Endodermal cell (in vitro differentiated cells): Measurements from ENCODE around the gene RNF11. TPM values are rescaled to one million over a fixed set of nuclear protein-coding genes. Genes with fewer than 3 reads are reported as not detected.

ENCODE experiments used
- DNase-seq: peaks from one replicate; pipeline ENCODE4 v3.0.0-alpha.2; 2017
- H3K27ac ChIP-seq: 2 replicates; pipeline ENCODE4 v1.5.1; 2013; ENCODE audit warnings: mild to moderate bottlenecking, low read depth, low read length, moderate library complexity
- H3K27me3 ChIP-seq: 2 replicates; pipeline ENCODE4 v1.6.1; 2013; ENCODE audit warnings: mild to moderate bottlenecking, low read length, moderate library complexity; ENCODE audit not compliant: insufficient read depth, control insufficient read depth, poor library complexity, severe bottlenecking
- H3K36me3 ChIP-seq: 2 replicates; pipeline ENCODE4 v1.7.0; 2013; ENCODE audit warnings: mild to moderate bottlenecking, low read length, moderate library complexity; ENCODE audit not compliant: control insufficient read depth, insufficient read depth
- H3K4me1 ChIP-seq: one replicate; pipeline ENCODE4 v1.7.0; 2013; ENCODE audit warnings: low read length; ENCODE audit not compliant: control insufficient read depth, insufficient read depth
- H3K4me3 ChIP-seq: 2 replicates; pipeline ENCODE4 v1.5.1; 2013; ENCODE audit warnings: mild to moderate bottlenecking, low read length, moderate library complexity
- H3K9ac ChIP-seq: 2 replicates; pipeline ENCODE4 v1.6.1; 2013; ENCODE audit warnings: mild to moderate bottlenecking, low read length, moderate library complexity; ENCODE audit not compliant: poor library complexity, severe bottlenecking; ENCODE audit errors: extremely low read depth
- H3K9me3 ChIP-seq: 2 replicates; pipeline ENCODE4 v1.6.1; 2013; ENCODE audit warnings: mild to moderate bottlenecking, low read length, moderate library complexity; ENCODE audit not compliant: control insufficient read depth
- H3K27ac Mint-ChIP-seq: 2 replicates; pipeline ENCODE4 v1.8.0; 2020; ENCODE audit warnings: mixed read lengths
- H3K27me3 Mint-ChIP-seq: 2 replicates; pipeline ENCODE4 v1.8.0; 2021; ENCODE audit warnings: mild to moderate bottlenecking, mixed read lengths; ENCODE audit not compliant: insufficient read depth
- H3K36me3 Mint-ChIP-seq: 2 replicates; pipeline ENCODE4 v1.8.0; 2020; ENCODE audit warnings: low read depth, mixed read lengths
- H3K4me1 Mint-ChIP-seq: 2 replicates; pipeline ENCODE4 v1.8.0; 2020; ENCODE audit warnings: mixed read lengths
- H3K4me3 Mint-ChIP-seq: 2 replicates; pipeline ENCODE4 v1.8.0; 2020; ENCODE audit warnings: mild to moderate bottlenecking, moderate library complexity, mixed read lengths
- H3K9me3 Mint-ChIP-seq: 2 replicates; pipeline ENCODE4 v1.8.0; 2020; ENCODE audit warnings: mild to moderate bottlenecking, mixed read lengths
- CTCF ChIP-seq: fragments of 200-600 bp; sonication (generic); conservative IDR thresholded peaks from 2 replicates; pipeline ENCODE4 v1.5.0; 2021; ENCODE audit warnings: antibody characterized with exemption, mild to moderate bottlenecking
- WGBS, 2 experiments: methylation state at CpG; one replicate each; pipeline versions ENCODE4 v1.1.5 to v1.1.7; 2013; ENCODE audit warnings: missing lambda C conversion rate in 2 of 2, mixed read lengths in 1 of 2; ENCODE audit not compliant: insufficient coverage in 1 of 2, insufficient read length in 1 of 2; 5-methylcytosine and 5-hydroxymethylcytosine counted together
- total RNA-seq, 2 donors: library from RNA; stranded (reverse); fragmentation: NEBNext Ultra II Directional in 1 of 2; extraction: Animal tissue kit (Norgen Biotek cat#: 25700) in 1 of 2; gene quantifications; 2 replicates in 1 of 2; 3 replicates in 1 of 2; pipeline ENCODE4 v1.2.1, GENCODE V29; 2021

The RNF11 gene
- total RNA-seq, 2 donors from 2014 or later = 84.1 to 103 TPM

GRCh38 chr1:51313268-51313852 is 77.3 kb downstream of the RNF11 start:
- Mint-ChIP-seq H3K27me3 (no peaks in the 10 kb centered on the region), H3K36me3 (peaks cover 1% of the 10 kb centered on the region), H3K4me1 (peaks cover 11% of the 10 kb centered on the region), H3K4me3 (no peak overlapping the region), H3K9me3 (no peaks in the 10 kb centered on the region), H3K27ac (peak overlapping the region; percentile 58)
- no peaks in the 10 kb centered on the region for H3K27me3 ChIP-seq
- WGBS, 2 experiments = 85 to 93% methylated on average over 4 to 5 of the region's 5 CpGs
- H3K36me3 ChIP-seq = no peaks in the 10 kb centered on the region
- no peaks in the 10 kb centered on the region for H3K9me3 ChIP-seq
- no peak overlapping the region for H3K9ac ChIP-seq
- no peak overlapping the region for H3K4me3 ChIP-seq
- DNase-seq = peak; percentile 84
- no peaks in the 10 kb centered on the region for H3K4me1 ChIP-seq
- no peak overlapping the region for H3K27ac ChIP-seq
- TF ChIP-seq CTCF = peak; percentile 65

GRCh38 chr1:51313961-51314777 is 78.1 kb downstream of the RNF11 start:
- WGBS, 2 experiments = 94% methylated on average over 6 to 12 of the region's 12 CpGs
- no peak for TF ChIP-seq CTCF
- H3K4me1 Mint-ChIP-seq = peaks cover 11% of the 10 kb centered on the region
- H3K36me3 ChIP-seq = no peaks in the 10 kb centered on the region
- no peaks in the 10 kb centered on the region for H3K9me3 Mint-ChIP-seq
- H3K27ac Mint-ChIP-seq = no peak overlapping the region
- H3K27me3 Mint-ChIP-seq = no peaks in the 10 kb centered on the region
- no peak for DNase-seq
- no peaks in the 10 kb centered on the region for H3K4me1 ChIP-seq
- no peaks in the 10 kb centered on the region for H3K9me3 ChIP-seq
- no peak overlapping the region for H3K27ac ChIP-seq
- no peak overlapping the region for H3K4me3 ChIP-seq
- no peak overlapping the region for H3K9ac ChIP-seq
- no peak overlapping the region for H3K4me3 Mint-ChIP-seq
- no peaks in the 10 kb centered on the region for H3K27me3 ChIP-seq
- H3K36me3 Mint-ChIP-seq = peaks cover 1% of the 10 kb centered on the region

GRCh38 chr1:51314974-51315373 is 78.9 kb downstream of the RNF11 start:
- no peaks in the 10 kb centered on the region for H3K9me3 Mint-ChIP-seq

More at GRCh38 chr1:51314974-51315373, 78.9 kb downstream of the RNF11 start:
- Histone ChIP-seq H3K9ac (no peak overlapping the region), H3K36me3 (no peaks in the 10 kb centered on the region), H3K4me1 (no peaks in the 10 kb centered on the region), H3K27me3 (no peaks in the 10 kb centered on the region), H3K9me3 (no peaks in the 10 kb centered on the region), H3K4me3 (no peak overlapping the region), H3K27ac (no peak overlapping the region)
- Mint-ChIP-seq H3K4me1 (peaks cover 11% of the 10 kb centered on the region), H3K36me3 (peaks cover 1% of the 10 kb centered on the region), H3K27me3 (no peaks in the 10 kb centered on the region), H3K27ac (no peak overlapping the region), H3K4me3 (no peak overlapping the region)
- DNase-seq = peak; percentile 29
- TF ChIP-seq CTCF = no peak
- WGBS, 2 experiments = 88 to 91% methylated on average over 1 to 3 of the region's 3 CpGs
